HG02852 (cell line): ENCODE measurements around the gene MCRIP2.
"Not testable (repeated sequence)": the region's sequence is repeated elsewhere in the genome, so short reads cannot be mapped to it uniquely, and the experiment has no call there.

Experiments
- ATAC-seq: cut with Tn5 transposase; IDR thresholded peaks from one replicate; pipeline ENCODE4 v1.9.1; 2021; ENCODE audit warnings: mild to moderate bottlenecking, moderate library complexity; ENCODE audit not compliant: unreplicated experiment

Gene MCRIP2

DNA sequence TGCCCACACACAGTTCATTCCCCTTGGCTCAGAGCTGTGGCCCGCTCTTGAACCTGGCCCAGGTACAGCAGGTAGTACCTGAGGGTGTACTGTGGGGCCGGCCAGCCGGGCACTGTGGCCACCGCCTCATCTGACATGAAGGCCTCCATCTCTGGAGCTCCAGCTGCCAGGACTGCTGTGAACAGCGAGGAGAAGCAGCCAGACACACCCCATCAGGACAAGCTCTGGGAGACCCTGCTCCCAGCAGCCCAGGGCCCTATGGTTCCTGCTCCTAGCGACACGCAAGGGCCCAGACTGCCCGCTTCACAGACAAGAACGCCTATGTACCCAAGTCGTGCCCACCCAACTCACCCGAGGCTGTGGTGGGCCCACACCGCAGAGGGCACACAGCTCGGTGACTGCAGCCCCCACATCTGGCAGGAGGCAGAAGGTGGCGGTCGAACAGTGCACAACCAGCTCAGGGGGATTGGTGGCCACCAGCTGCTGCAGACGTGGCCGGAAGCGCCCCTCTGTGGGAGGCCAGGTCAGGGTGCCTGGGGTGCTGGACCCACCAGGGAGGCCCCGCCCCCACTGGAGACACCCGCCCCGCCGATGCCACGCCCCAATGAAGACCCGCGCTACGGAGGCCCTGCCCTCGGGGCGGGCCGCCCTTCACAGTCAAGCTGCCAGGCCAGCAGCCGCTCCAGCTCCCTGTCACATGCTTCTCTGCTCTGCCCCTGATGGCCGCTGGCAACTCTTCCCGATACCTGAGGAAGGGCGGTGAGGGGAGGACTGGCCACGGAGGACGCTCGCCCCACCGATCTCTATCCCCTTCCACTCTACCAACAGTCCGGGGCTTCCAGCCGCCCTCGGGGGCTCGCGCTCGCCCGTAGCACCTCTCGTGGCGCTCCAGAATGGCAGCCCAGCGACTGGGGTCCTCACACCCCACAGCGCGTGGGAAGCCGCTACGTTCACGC, 37.5 kb downstream of the MCRIP2 start:
- no peak for ATAC-seq

- peak; percentile 42 for ATAC-seq
Observed at GRCh38 chr16:679814-680624, 38.4 kb downstream of the MCRIP2 start, which contains the start of gene STUB1. STUB1 (plus strand) TSS chr16:680410; CDS start chr16:680526, 116 bp downstream.

DNA sequence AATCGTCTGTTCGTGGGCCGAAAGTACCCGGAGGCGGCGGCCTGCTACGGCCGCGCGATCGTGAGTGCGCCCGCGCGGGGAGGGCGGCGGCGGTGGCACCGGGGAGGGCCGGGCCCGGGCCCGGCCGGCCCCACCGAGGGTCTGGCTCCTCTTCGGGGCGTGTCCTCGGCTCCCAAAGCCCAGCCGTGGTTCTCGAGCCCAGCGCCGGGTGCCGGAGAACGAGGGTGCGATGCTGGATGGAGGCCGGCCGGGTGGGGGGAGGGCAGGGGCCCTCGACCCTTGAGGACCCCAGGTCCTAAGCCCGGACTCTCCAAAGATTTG, 39.0 kb downstream of the MCRIP2 start:
- no peak for ATAC-seq

GRCh38 chr16:680967-681745, 39.5 kb downstream of the MCRIP2 start:
- ATAC-seq = no peak

- no peak for ATAC-seq
Observed at GRCh38 chr16:681746-682427, 40.3 kb downstream of the MCRIP2 start.

DNA sequence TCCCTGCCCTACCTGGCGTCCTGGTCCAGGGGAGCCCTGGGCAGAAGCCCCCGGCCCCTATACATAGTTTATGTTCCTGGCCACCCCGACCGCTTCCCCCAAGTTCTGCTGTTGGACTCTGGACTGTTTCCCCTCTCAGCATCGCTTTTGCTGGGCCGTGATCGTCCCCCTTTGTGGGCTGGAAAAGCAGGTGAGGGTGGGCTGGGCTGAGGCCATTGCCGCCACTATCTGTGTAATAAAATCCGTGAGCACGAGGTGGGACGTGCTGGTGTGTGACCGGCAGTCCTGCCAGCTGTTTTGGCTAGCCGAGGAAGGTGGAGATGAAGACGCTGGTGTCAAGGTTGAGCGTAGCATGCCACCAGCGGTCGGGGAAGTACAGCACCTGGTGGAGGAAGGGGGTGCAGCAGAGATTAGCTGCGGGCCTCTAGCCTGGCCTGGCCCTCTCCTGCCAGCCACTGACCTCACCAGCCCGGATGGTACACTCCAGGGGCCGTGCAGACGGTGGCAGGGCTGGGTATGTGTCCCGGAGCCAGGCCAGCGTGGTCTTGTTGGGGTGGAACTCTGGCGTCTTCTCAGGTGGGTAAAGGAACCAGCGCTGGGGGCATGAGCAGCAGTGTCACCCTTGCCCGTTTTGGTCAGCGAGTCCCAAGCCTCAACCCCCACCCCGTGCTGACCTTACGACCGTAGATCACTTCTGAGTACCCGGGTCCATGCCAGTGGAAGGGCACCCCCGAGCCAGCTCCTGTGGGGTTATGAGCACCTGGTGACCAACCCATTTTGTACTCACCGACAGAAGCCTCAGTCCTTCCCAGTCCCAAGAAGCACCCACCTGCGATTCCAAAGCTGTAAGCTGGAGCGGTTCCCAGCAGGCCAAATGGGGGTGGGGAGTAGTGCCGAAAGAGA, 41.1 kb downstream of the MCRIP2 start:
- no peak for ATAC-seq

GRCh38 chr16:683396-684070, 41.9 kb downstream of the MCRIP2 start:
- no peak for ATAC-seq

DNA sequence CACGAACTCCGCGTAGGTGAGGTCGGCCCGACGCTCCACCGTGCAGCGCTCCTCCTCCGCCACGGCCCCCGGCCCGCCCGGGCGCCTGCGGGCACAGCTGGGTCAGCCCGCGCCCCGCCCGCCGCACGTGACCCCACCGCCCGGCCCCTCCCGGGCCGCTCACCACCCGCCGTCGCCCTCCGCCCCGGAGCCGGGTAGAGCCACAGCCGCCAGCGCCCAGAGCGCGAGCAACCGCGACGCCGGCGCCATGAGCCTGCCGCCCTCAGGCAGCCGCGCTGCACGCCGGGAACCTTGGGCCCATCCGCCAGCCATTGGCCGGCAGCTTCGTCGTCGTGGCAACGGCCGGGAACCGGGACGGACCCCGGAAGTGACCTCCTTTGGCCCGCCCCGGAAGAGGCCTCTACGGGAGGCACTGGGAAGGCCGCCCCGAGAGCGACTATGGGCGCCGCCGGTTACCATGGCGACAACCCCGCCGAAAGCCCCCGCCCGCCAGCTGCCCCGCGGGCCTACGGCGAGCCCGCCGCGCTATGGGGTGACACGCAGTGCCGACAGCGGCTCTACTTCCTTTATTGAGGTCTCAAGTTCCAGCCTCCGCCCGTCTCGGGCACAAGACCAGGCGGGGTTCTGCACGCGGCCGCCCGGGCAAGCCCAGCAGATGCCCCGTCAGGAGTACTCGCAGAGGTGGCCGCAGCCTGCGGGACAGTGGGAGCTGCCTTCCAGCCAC, 42.6 kb downstream of the MCRIP2 start, which contains the start of gene JMJD8:
JMJD8 (minus strand) TSS at position 264 of the 724 bp plus-strand sequence; CDS start at position 249, 15 bp downstream.
- peak; percentile 62 for ATAC-seq

- no peak for ATAC-seq
Observed at GRCh38 chr16:684961-685696, 43.5 kb downstream of the MCRIP2 start.

DNA sequence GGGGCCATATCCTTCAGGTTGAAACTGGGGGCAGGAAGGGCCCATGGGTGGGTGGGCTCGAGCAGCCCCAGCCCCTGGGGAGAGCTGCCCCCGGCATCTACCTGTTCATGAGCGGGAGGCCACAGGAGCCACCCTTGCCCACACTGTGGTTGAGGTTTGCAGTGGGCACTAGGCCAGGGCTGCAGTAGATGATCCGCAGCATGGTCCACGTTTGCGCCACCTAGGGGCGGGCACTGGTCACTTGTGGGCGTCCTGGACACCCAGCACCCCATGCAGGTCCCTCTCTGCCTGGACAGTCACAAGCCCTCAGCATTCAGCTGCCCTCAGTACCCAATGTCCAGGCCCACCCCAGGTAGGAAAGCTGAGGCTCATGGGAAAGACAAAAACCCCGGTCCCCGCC, 44.3 kb downstream of the MCRIP2 start:
- no peak for ATAC-seq

DNA sequence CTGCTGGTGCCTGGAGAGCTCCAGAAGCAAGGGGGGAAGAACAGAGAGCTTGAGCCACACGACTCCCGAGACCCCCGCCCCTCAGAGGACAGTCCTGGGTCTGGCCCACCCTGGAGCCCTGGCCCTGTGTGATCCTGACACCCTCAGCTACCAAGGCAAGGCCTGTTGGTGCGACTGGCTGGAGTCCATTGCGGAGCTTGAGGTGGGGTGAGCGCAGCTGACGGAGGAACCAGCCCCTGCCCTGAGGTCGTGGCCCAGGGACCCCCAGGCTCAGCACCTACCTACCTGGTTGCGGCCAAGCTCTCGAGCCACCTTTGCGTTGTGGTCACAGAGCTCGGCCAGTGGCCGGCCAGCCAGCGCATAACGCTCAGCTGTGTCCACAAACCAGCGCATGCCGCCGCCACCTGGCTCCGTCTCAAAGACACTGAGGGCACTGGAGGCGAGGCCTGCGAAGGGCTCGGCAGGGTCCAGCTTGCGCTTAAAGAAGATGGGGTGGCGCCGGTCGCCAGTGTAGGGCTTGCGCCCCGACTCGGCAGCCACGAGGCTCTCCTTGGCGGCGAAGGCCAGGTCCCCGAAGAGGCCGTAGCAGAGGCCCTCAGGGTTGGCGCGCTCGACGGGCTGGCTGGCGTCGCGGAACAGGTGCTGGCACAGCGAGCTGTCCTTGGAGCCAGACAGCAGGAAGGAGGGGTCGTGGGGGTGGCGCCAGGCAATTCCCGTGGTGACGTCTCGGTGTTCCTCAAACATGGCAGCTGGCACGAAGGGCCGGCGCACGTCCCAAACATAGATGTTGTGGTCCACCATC, 45.0 kb downstream of the MCRIP2 start:
- no peak for ATAC-seq

DNA sequence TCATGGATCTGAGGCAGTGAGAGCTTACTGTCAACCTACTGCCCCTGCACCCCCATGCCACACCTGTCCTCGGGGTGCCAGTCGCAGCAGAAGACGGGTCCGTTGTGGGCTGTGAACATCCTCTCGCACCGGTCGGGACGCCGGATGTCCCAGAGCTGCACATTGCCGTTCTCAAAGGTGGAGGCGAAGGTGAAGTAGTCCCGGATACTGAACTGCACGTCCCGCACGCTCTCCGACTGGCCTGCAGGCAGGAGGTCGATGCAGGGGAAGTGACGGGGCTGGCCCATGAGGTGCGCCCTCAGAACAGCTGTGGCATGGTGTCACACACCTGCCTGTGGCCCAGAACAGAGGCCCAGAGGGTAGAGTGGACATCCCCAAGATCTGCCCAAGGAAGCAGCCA, 45.9 kb downstream of the MCRIP2 start:
- no peak for ATAC-seq

DNA sequence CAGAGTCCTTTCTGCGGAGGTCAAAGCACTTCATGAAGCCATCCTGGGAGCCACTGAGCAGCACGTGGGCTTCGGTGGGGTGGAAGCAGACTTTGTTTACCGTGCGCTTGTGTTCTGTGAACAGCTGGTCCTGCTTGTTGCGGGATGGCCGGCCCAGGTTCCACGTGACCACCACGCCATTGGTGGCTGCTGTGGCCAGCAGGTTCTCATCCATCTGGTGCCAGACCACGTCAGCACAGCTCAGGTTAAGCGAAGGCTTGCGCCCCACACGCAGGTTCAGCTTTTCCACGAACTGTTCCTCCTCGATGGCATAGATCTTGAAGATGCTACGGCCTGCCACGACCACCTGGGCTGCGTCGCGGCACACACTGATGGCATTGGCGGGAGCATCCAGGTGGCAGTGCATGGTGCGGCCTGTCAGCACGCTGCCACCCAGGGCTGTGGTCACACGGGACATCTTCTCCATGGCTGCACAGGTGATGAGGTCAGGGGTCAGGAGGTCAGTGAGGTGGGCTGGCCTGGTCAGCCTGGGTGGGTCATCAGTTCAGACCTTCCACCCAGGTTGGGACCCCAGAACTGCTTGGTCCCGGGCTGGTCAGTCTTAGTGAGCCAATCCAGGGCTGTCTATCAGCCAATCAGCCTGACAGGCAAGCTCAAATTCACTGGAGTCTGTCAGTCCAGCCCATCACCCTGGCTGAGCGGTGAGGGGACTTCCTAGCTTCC, 47.7 kb downstream of the MCRIP2 start:
- no peak for ATAC-seq

DNA sequence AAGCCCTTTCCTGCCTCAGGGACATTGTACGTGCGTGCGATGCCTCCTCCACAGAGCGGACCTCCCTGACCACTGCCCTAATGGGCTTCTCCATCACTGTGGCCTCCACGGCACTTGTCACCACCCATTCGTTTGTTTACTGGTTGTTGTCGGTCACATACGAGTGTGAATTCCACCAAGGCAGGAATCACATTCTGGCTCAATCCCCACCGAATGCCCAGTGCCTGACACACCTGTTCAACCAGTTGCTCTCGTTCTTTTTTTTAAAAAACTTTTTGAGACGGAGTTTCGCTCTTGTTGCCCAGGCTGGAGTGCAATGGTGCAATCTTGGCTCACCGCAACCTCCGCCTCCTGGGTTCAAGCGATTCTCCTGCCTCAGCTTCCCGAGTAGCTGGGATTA, 49.6 kb downstream of the MCRIP2 start:
- ATAC-seq = not testable (repeated sequence)

GRCh38 chr16:692356-693108, 50.9 kb downstream of the MCRIP2 start:
- no peak for ATAC-seq
